Cardiac fibroblast (primary cell): ENCODE data around the gene CCDC120.

Experiments used
- DNase-seq, 2 donors: peaks; one replicate each; pipeline versions ENCODE4 v3.0.0 to v3.0.0-alpha.2; 2010; ENCODE audit warnings: low read depth in 2 of 2
- H3K4me3 ChIP-seq, 2 donors: replicated peaks in 1 of 2; 1 replicate in 1 of 2; 2 replicates in 1 of 2; pipeline ENCODE4 v1.5.1; 2011; ENCODE audit warnings: low read depth in 2 of 2, low read length in 2 of 2, mild to moderate bottlenecking in 2 of 2, moderate library complexity in 1 of 2
- CTCF ChIP-seq: IDR thresholded peaks from one replicate; pipeline ENCODE4 v1.5.1; 2011; ENCODE audit warnings: low read depth, mild to moderate bottlenecking, low read length, inconsistent platforms

Gene CCDC120

DNA sequence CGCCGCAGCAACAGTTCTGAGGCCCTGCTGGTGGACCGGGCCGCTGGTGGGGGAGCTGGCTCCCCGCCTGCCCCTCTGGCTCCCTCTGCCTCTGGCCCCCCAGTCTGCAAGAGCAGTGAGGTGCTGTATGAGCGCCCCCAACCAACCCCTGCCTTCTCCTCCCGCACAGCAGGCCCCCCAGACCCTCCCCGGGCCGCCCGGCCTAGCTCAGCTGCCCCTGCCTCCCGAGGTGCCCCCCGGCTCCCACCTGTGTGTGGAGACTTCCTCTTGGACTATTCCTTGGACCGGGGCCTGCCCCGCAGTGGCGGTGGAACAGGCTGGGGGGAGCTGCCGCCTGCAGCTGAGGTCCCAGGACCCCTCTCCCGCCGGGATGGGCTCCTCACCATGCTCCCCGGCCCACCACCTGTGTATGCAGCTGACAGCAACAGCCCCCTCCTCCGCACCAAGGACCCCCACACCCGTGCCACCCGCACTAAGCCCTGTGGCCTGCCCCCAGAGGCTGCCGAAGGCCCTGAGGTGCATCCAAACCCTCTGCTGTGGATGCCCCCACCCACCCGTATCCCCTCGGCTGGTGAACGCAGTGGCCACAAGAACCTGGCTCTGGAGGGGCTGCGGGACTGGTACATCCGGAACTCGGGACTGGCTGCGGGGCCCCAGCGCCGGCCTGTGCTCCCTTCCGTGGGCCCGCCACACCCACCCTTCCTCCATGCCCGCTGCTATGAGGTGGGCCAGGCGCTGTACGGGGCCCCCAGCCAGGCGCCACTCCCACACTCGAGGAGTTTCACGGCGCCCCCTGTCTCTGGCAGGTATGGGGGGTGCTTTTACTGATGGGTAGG, 8.7 kb downstream of the CCDC120 start:
- TF ChIP-seq CTCF = no peak
- H3K4me3 ChIP-seq = no peak overlapping the region
- DNase-seq = no peak

- TF ChIP-seq CTCF = no peak
- H3K4me3 ChIP-seq = no peak overlapping the region
- DNase-seq = no peak
Measured at GRCh38 chrX:49069038-49069437, 10.2 kb downstream of the CCDC120 start.

- no peak overlapping the region for H3K4me3 ChIP-seq
- no peak for DNase-seq
- no peak for TF ChIP-seq CTCF
Measured at GRCh38 chrX:49070988-49071387, 12.2 kb downstream of the CCDC120 start.

DNA sequence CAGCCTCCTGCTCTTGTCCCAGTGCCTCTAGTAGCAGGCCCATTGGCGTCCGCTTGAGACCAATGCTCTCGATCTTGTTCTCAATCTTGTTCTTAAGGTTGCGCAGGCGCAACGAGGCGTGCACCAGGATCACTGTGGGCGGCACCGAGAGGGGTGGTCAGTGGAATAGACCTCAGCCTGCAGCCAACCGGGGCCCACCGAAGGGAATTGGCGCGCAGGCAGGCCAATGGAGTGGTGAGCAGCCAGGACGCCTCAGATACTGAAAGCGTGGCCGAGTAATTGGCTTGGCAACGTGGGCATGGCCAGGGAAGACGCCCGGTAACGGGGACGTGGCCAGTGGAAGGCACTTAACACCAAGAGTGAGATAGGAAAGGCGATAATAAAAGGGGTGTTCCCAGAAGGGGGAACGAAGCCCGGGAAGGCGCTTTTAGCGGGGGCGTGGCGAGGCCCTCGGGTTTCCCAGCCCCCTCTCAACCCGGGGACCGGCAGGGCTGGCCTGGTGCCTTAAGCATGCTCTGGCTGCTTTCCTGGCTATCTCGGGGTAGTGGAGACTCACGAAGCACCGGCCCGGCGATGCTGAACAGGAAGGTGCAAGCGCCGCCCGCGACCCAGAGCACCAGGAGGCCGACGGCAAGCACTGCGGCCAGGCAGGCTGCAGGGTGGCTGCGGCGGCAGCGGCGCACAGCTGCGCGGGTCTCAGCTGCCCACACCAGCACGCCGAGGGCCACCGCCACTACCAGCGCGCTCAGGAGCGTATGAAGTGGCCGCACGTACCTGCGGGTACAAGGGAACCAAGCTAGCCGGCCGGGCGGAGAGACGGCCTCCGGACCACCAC, 13.3 kb downstream of the CCDC120 start:
- peak overlapping the region; percentile 73 for H3K4me3 ChIP-seq
- DNase-seq = peak; percentile 69 to 90
- no peak for TF ChIP-seq CTCF

DNA sequence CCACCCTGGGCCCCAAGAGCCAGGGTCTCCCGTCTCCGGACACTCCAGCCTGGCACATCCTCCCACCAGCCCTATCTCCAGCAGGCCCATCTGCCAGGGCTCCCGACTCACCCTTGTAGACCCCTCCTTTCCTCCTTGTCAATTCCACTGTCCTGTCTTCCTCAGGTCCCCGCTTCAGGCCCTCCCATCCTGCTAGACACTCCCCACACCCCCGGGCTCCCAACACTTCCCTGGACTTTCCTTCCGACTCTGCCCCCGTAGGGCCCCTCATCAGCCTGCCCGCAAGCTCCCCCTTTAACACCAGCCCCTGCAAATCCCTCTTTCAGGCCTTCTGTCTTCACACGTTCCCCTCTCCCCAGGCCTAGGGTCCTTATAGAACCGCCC, 13.9 kb downstream of the CCDC120 start:
- peak overlapping the region; percentile 73 for H3K4me3 ChIP-seq
- DNase-seq = no peak
- no peak for TF ChIP-seq CTCF

DNA sequence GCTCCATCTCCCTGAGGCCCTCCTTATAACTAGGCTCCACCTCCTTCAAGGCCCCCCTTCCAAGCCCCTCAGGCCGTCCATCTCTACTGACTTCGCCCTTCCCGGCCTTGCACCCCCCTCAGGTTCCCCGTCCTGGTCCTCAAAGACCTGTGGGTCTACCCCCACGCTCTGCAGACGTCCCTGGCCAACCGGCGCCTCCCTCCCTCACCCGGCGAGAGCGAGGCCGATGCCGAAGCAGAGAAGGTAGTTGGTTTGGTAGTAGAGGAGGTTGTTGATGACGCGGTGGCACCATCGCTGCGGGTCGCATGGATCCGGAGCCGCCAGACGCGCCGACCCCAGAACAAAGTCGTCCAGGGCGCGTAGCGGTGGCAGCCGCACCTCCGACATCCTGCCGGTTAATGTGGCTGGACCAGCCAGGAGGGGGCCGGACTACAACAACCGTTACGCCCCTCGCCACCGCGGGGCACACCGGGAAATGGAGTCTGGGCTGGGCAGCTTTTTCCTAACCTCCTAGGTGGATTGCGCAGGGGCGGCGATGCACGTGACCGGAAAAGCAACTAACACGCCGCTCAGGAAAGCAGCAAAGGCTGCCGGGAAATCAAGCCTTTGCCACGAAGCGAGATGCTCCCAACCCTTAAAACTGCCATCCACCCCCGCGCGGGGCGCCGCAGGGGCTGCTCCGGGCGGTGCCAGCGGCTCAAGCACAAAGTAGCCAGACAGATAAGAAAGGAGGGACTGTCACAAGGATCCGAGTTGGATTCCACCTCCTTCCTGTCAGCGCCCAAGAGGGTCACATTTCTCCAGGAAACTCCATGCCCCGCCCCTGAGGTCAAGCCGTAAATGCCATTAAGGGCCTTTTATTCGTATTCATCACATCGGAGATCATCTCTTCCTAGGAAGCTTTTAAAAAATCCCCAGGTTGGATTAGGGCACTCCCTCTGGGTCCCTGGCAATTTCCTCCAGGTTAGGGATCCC, 15.1 kb downstream of the CCDC120 start, which contains the start of gene PRAF2:
TSS of gene PRAF2 (minus strand) at position 402 of the 975 bp plus-strand sequence. CDS start at position 387, 15 bp downstream.
- no peak for TF ChIP-seq CTCF
- H3K4me3 ChIP-seq = peak within 1 kb of the TSS; percentile 73
- peak; percentile 91 to 93 for DNase-seq
